HG02852 (cell line): Measurements from ENCODE around the gene PKIG.

Experiments used
- ATAC-seq: cut with Tn5 transposase; IDR thresholded peaks from one replicate; pipeline ENCODE4 v1.9.1; 2021; ENCODE audit warnings: mild to moderate bottlenecking, moderate library complexity; ENCODE audit not compliant: unreplicated experiment

The PKIG gene

GRCh38 chr20:44615876-44616603, 33.7 kb downstream of the PKIG start:
- ATAC-seq, result no peak

GRCh38 chr20:44616604-44616964, 34.2 kb downstream of the PKIG start:
- no peak for ATAC-seq

DNA sequence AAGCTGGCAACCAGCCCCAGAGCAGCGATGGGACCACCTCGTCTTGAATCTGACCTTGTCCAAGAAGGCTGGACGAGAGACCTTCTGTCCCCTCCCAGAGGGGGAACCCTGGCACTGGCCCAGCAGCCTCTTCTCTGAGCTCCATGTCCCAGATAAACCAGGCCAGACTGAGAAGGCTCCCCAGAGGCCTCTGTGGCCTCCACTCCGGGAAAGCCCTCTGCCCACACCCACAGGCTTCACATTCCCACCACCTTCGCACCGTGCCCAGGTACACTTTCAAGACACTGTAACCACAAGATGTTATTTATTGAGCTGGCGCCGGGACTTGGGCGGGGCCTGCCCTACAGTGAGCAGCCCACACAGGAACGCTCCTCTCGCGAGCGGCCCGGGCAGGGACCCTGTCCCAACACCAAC, 35.9 kb downstream of the PKIG start:
- no peak for ATAC-seq

GRCh38 chr20:44619294-44619693, 36.9 kb downstream of the PKIG start:
- ATAC-seq, result no peak

- ATAC-seq, result no peak
These were observed 37.7 kb downstream of the PKIG start for GRCh38 chr20:44620030-44620429.

DNA sequence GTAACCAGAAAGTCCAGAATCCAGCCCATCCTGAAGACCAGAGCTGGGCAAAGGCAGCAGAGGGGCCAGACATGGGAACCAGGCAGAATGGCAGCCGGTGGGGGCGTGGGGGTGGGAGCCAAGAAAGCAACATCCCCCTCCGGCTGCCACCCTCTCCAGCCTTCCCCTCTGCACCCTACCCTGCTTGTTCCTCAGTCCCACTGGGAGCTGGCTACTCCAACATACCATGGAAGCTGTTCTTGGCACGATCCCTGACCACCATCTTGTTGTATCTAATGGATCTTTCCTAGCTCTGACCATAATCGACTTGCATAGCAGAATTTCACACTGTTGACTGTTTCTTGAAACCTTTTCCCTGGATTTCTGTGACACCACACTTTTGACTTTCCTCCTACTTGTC, 38.9 kb downstream of the PKIG start:
- no peak for ATAC-seq

- no peak for ATAC-seq
These were observed 39.6 kb downstream of the PKIG start for GRCh38 chr20:44621939-44622338.

GRCh38 chr20:44622501-44623270, 40.3 kb downstream of the PKIG start:
- no peak for ATAC-seq

GRCh38 chr20:44624152-44624551, 41.8 kb downstream of the PKIG start:
- no peak for ATAC-seq

DNA sequence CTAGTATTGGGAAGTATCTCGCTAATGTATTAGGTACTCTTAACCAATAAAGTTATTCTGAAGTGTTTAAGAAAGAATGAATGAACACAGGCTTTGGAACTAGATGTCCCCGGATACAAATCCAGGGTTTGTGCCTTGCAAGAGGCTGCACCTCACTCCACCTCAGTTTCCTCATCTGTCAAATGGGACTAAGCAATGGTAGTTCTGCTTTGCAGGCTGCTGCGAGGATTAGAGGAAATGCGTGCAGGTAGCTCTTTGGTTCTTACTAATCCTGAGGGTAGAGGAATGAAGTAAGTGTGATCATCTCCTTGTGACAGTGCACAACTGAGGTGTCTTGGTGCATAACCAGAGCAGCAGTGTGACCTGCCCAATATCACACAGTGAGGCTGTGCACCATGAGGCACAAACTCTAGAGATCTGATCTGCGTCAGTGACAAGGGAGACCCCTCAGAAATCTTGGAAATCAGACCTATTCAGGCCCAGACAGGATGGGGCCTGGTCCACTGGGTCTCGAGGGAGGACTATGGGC, 42.4 kb downstream of the PKIG start:
- ATAC-seq, result no peak

DNA sequence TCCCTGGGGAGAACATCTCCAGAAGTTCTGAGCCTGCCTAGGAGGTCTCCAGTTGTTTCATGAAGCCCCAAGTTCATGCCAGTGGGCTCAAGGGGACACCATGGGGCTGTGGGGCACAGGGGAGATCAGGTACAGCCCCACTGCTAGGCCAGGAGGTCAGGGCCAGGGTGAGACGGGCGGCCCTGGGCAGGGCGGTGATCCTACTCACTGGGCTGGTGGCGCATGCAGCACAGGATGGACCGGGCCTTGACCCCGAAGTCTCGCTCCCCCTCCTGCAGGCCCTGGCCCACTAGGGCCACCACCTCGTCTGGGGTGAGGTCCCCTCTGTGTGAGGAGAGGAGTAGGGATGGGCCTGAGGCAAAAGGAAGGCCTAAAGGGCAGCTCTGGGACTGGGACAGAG, 43.0 kb downstream of the PKIG start:
- ATAC-seq, result no peak

DNA sequence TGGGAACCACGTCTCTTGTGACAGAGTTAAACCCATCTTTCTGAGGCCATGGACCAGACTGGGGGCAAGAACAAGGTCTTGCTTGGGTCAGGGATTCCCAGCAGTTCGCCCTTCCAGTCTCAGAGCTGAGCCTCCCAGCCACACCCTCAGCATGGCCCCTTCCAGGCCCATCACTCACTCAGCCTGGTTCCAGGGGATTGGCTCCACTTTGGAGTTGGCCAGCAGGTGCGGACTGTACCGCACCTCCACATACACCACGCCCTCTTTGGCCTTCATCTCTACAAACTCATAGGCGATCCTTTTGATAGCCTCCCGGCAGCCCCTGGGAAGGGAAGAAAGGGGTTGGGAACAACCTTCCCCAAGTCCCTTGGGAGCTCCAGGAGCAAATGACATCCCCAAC, 43.9 kb downstream of the PKIG start:
- ATAC-seq, result no peak

- ATAC-seq, result no peak
These were observed 45.1 kb downstream of the PKIG start for GRCh38 chr20:44627364-44628010.

DNA sequence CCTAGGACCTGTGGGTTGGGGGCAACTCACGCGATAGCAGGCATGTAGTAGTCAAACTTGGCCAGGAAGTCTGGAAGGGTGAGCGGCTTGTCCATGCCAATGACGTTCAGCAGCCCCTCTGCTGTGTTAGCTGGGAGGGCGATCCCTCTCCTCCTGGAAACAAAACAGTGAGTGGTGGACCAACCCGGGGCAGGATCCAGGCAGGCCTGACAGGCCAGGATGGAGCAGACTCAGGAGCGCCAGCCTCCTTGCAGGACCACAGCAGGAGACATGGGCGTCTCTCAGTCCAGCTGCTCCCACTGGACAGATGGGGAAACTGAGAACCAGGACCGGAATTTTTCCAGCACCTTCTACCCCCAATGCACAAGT, 46.6 kb downstream of the PKIG start:
- no peak for ATAC-seq

DNA sequence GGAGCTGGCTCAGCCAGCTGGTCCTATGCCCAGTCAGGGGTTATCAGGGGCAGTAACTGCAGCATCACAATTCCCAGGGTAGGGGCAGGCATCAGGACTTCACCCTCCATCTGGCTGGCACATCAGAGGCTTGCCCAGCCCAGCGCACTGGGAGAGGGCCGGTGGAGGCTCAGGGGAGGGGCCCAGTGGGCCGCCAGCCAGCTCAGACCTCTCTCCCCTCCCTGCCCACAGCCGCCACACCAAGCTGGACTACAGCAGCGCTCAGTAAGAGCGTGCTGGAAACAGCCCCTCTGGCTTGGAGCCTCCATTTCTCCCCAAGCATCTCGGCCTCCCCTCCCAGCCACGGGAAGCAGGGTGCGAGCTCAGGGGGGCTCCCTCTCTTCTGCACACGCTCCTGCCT, 47.2 kb downstream of the PKIG start:
- ATAC-seq, result no peak

GRCh38 chr20:44630297-44630696, 47.9 kb downstream of the PKIG start:
- no peak for ATAC-seq

- no peak for ATAC-seq
These were observed 49.8 kb downstream of the PKIG start for GRCh38 chr20:44632103-44632752.

- ATAC-seq, result no peak
These were observed 50.9 kb downstream of the PKIG start for GRCh38 chr20:44633187-44633810.

GRCh38 chr20:44633872-44634600, 51.7 kb downstream of the PKIG start:
- ATAC-seq, result no peak

GRCh38 chr20:44635877-44636276, 53.5 kb downstream of the PKIG start:
- ATAC-seq, result no peak
